ENCODE measurements around the gene ZNF362.

ZNF362 gene

DNA sequence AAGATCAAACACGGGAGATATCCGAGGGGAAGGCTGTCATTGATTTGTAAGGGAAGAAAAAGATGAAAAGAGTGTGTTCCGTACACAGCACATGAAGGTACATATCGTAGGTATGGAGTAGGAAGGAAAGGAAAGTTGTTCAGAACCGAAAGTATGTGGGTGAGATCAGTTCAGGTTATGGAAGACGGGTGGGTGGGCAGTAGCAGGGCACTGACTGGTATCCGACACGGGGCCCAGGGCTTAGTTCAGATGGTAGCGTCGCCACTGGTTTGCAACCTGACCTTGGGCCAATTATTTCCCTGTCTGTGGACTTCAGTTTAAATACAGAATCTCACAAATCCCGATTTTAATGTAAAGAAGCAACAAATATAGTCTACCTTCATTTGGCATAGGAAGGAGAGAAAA, 92.4 kb downstream of the ZNF362 start:
- no peak for DNase-seq

GRCh38 chr1:33349081-33349759, 92.9 kb downstream of the ZNF362 start:
- peak; percentile 48 for DNase-seq

DNA sequence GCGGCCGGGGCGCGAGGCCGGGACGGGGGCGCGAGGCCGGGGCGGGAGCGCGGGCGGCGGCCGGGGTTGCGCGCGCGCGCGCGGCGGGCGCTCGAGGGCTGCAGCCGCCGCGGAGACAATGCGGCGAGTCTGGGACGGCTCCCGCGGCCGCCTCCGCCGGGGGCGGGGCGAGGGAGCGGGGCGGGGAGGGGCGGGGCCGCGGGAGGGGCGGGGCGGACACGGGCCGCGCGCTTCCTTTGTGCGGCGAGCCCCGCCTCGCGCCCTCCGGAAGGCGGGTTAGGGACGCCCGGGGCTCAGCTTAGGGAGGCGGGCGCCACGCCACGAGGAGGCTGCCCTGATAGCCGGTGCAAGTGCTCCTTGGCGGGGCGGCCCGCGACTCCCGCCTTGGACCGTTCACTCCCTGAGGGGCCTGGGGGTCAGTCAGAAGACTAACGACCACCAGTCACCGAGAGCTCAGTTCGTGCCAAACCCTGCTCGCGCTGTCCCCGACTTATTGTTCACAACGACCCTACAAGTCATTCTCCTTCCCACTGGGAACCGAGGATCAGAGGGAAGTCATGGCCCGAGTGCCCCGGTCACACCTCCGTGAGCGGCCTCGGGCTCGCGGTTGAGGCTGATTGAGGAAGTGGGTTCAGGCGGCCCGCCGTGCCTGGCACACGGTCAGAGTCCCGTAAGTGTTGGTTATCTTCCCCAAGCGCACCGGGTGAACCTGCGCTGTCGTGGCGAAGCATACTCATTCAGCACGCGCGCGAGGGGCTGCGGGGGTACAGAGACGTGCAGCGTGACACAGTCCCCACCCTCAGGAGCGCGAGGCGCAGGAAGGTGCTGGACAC, 93.7 kb downstream of the ZNF362 start:
- peak; percentile 72 for DNase-seq
